HepG2 (cell line): ENCODE data around the gene APOM. TPM values are rescaled to one million over a fixed set of nuclear protein-coding genes. Genes with fewer than 3 reads are reported as not detected.
A peak's percentile ranks its signal among the peaks of the same experiment; 100 is the strongest.

Experiments used
- DMAP1 ChIP-seq: IDR thresholded peaks from 2 replicates; pipeline ENCODE4 v1.6.1; 2016
- HNF1B ChIP-seq: sonication (generic); formaldehyde crosslinking; IDR thresholded peaks from 2 replicates; pipeline ENCODE4 v1.5.1; 2020; ENCODE audit warnings: mild to moderate bottlenecking, moderate library complexity, missing genetic modification reagents
- LBX2 ChIP-seq: sonication (generic); formaldehyde crosslinking; IDR thresholded peaks from 2 replicates; pipeline ENCODE4 v1.5.0; 2020; ENCODE audit warnings: missing genetic modification reagents, mild to moderate bottlenecking, borderline replicate concordance
- MXD1 ChIP-seq: sonication (generic); formaldehyde crosslinking; IDR thresholded peaks from 2 replicates; pipeline ENCODE4 v1.4.0; 2020; ENCODE audit warnings: mild to moderate bottlenecking, missing genetic modification reagents
- ZFP36L2 ChIP-seq: sonication (generic); formaldehyde crosslinking; IDR thresholded peaks from 2 replicates; pipeline ENCODE4 v1.4.0; 2020; ENCODE audit warnings: missing genetic modification reagents
- ZNF101 ChIP-seq: sonication (generic); formaldehyde crosslinking; IDR thresholded peaks from 2 replicates; pipeline ENCODE4 v1.4.0; 2020; ENCODE audit warnings: mild to moderate bottlenecking, low read depth, missing genetic modification reagents, borderline replicate concordance
- ZNF446 ChIP-seq: sonication (generic); formaldehyde crosslinking; IDR thresholded peaks from 2 replicates; pipeline ENCODE4 v1.5.0; 2020; ENCODE audit warnings: mild to moderate bottlenecking, missing genetic modification reagents
- ZNF552 ChIP-seq: sonication (generic); formaldehyde crosslinking; IDR thresholded peaks from 2 replicates; pipeline ENCODE4 v1.9.0; 2022; ENCODE audit warnings: missing genetic modification reagents, mild to moderate bottlenecking, borderline replicate concordance
- ZNF557 ChIP-seq: sonication (generic); formaldehyde crosslinking; IDR thresholded peaks from 2 replicates; pipeline ENCODE4 v1.4.0; 2020; ENCODE audit warnings: missing genetic modification reagents
- ZNF607 ChIP-seq: sonication (generic); formaldehyde crosslinking; IDR thresholded peaks from 2 replicates; pipeline ENCODE4 v1.5.1; 2020; ENCODE audit warnings: missing genetic modification reagents, mild to moderate bottlenecking, borderline replicate concordance
- polyA plus RNA-seq, 8 experiments: library from polyadenylated mRNA; depleted of rRNA in 3 of 8; stranded (reverse) in 7 of 8; unstranded in 1 of 8; fragments of >200 nt; fragmentation: Illumina TruSeq in 4 of 8; extraction: Trizol in 4 of 8; gene quantifications; 2 replicates each; pipeline versions ENCODE4 v1.2.1 to v1.2.3, GENCODE V29; 2011 to 2016; ENCODE audit warnings: low read depth in 4 of 8, missing spikeins in 1 of 8, mixed read lengths in 1 of 8; ENCODE audit not compliant: insufficient read depth in 1 of 8
- total RNA-seq, 5 experiments: library from RNA; depleted of rRNA; stranded (reverse); fragments of >200 nt; fragmentation: Illumina TruSeq; extraction: Trizol; gene quantifications; 2 replicates each; pipeline ENCODE4 v1.2.3, GENCODE V29; 2016; ENCODE audit warnings: low read depth in 1 of 5
- TF ChIP-seq, protein P1 (sequence below): IDR thresholded peaks from 2 replicates; pipeline ENCODE4 v1.6.1; 2016; ENCODE audit warnings: low read depth, missing genetic modification reagents, missing compliant biosample characterization
- TF ChIP-seq, protein P2 (sequence below): sonication (generic); formaldehyde crosslinking; IDR thresholded peaks from one replicate; pipeline ENCODE4 v1.5.1; 2020; ENCODE audit warnings: mild to moderate bottlenecking, missing genetic modification reagents; ENCODE audit errors: not compliant biosample characterization

Gene APOM
- total and polyA plus RNA-seq, 2 of the 13 experiments (the other 11 are each of a cell fraction or from before 2014, with no cell fraction given), result 98.2 to 1,140 TPM

- TF ChIP-seq, protein P1, sequence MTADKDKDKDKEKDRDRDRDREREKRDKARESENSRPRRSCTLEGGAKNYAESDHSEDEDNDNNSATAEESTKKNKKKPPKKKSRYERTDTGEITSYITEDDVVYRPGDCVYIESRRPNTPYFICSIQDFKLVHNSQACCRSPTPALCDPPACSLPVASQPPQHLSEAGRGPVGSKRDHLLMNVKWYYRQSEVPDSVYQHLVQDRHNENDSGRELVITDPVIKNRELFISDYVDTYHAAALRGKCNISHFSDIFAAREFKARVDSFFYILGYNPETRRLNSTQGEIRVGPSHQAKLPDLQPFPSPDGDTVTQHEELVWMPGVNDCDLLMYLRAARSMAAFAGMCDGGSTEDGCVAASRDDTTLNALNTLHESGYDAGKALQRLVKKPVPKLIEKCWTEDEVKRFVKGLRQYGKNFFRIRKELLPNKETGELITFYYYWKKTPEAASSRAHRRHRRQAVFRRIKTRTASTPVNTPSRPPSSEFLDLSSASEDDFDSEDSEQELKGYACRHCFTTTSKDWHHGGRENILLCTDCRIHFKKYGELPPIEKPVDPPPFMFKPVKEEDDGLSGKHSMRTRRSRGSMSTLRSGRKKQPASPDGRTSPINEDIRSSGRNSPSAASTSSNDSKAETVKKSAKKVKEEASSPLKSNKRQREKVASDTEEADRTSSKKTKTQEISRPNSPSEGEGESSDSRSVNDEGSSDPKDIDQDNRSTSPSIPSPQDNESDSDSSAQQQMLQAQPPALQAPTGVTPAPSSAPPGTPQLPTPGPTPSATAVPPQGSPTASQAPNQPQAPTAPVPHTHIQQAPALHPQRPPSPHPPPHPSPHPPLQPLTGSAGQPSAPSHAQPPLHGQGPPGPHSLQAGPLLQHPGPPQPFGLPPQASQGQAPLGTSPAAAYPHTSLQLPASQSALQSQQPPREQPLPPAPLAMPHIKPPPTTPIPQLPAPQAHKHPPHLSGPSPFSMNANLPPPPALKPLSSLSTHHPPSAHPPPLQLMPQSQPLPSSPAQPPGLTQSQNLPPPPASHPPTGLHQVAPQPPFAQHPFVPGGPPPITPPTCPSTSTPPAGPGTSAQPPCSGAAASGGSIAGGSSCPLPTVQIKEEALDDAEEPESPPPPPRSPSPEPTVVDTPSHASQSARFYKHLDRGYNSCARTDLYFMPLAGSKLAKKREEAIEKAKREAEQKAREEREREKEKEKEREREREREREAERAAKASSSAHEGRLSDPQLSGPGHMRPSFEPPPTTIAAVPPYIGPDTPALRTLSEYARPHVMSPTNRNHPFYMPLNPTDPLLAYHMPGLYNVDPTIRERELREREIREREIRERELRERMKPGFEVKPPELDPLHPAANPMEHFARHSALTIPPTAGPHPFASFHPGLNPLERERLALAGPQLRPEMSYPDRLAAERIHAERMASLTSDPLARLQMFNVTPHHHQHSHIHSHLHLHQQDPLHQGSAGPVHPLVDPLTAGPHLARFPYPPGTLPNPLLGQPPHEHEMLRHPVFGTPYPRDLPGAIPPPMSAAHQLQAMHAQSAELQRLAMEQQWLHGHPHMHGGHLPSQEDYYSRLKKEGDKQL (CRISPR knock-in tag), result no peak
- TF ChIP-seq MXD1 (CRISPR knock-in tag) (no peak), ZNF101 (CRISPR knock-in tag) (no peak), ZNF607 (CRISPR knock-in tag) (no peak; the same call in 1 of the 2 replicates), ZFP36L2 (CRISPR knock-in tag) (no peak), DMAP1 (CRISPR knock-in tag) (peak; percentile 88), ZNF552 (CRISPR knock-in tag) (no peak), ZNF557 (CRISPR knock-in tag) (no peak), HNF1B (CRISPR knock-in tag) (peak; percentile 62), LBX2 (CRISPR knock-in tag) (no peak), ZNF446 (CRISPR knock-in tag) (no peak)
- TF ChIP-seq, protein P2, sequence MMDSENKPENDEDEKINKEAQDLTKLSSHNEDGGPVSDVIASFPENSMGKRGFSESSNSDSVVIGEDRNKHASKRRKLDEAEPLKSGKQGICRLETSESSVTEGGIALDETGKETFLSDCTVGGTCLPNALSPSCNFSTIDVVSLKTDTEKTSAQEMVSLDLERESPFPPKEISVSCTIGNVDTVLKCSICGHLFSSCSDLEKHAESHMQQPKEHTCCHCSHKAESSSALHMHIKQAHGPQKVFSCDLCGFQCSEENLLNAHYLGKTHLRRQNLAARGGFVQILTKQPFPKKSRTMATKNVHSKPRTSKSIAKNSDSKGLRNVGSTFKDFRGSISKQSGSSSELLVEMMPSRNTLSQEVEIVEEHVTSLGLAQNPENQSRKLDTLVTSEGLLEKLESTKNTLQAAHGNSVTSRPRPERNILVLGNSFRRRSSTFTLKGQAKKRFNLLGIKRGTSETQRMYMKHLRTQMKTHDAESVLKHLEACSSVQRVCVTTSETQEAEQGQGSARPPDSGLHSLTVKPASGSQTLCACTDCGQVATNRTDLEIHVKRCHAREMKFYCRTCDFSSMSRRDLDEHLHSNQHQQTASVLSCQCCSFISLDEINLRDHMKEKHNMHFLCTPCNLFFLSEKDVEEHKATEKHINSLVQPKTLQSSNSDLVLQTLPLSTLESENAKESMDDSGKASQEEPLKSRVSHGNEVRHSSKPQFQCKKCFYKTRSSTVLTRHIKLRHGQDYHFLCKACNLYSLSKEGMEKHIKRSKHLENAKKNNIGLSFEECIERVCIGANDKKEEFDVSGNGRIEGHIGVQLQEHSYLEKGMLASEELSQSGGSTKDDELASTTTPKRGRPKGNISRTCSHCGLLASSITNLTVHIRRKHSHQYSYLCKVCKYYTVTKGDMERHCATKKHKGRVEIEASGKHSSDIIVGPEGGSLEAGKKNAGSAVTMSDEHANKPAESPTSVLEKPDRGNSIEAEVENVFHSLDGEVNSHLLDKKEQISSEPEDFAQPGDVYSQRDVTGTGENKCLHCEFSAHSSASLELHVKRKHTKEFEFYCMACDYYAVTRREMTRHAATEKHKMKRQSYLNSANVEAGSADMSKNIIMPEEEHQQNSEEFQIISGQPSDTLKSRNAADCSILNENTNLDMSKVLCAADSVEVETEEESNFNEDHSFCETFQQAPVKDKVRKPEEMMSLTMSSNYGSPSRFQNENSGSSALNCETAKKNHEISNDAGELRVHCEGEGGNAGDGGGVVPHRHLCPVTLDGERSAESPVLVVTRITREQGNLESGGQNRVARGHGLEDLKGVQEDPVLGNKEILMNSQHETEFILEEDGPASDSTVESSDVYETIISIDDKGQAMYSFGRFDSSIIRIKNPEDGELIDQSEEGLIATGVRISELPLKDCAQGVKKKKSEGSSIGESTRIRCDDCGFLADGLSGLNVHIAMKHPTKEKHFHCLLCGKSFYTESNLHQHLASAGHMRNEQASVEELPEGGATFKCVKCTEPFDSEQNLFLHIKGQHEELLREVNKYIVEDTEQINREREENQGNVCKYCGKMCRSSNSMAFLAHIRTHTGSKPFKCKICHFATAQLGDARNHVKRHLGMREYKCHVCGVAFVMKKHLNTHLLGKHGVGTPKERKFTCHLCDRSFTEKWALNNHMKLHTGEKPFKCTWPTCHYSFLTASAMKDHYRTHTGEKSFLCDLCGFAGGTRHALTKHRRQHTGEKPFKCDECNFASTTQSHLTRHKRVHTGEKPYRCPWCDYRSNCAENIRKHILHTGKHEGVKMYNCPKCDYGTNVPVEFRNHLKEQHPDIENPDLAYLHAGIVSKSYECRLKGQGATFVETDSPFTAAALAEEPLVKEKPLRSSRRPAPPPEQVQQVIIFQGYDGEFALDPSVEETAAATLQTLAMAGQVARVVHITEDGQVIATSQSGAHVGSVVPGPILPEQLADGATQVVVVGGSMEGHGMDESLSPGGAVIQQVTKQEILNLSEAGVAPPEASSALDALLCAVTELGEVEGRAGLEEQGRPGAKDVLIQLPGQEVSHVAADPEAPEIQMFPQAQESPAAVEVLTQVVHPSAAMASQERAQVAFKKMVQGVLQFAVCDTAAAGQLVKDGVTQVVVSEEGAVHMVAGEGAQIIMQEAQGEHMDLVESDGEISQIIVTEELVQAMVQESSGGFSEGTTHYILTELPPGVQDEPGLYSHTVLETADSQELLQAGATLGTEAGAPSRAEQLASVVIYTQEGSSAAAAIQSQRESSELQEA, result no peak
These were observed 34.9 kb upstream of the APOM start, which contains the start of gene PRRC2A (continued) for GRCh38 chr6:31620586-31621319.
